ENCODE measurements around the gene NSFL1C. TPM values are rescaled to one million over a fixed set of nuclear protein-coding genes. Genes with fewer than 3 reads are reported as not detected.
"Not testable (repeated sequence)": the region's sequence is repeated elsewhere in the genome, so short reads cannot be mapped to it uniquely, and the experiment has no call there.

NSFL1C gene
- total RNA-seq, 4 donors from 2014 or later: 34.0 to 61.9 (median 57.5) TPM

- DNase-seq (ENCODE audit: low spot score) (no peak), ATAC-seq (ENCODE audit: low FRiP score) (no peak)
- TF ChIP-seq CTCF (IDR thresholded peaks at IDR 0.05): no peak
These were observed 64.5 kb downstream of the NSFL1C start for GRCh38 chr20:1402149-1402548.

DNA sequence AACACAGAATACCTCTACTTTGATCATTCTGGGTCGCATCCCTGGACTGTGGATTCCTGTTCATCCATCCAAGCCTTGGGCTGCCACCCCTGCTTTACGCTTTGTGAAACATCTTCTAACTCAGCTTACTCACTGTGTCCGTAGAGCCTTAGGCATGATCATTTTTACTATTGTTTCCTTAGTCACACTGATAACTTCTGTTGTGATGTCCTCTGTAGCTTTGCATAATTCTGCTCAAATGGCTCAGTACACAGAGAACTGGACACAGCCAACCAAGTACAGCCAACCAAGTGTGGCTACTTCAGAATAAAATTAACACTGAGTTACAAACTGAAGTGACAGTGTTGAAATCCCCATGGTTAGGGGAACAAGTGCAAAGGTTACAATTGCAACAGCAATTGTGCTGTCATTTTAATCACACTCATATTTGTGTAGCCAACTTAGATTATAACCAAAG, 65.2 kb downstream of the NSFL1C start:
- DNase-seq (ENCODE audit: low spot score) (no peak), ATAC-seq (ENCODE audit: low FRiP score) (no peak)
- TF ChIP-seq CTCF (IDR thresholded peaks at IDR 0.05): no peak

- ATAC-seq (ENCODE audit: low FRiP score); DNase-seq (ENCODE audit: low spot score): not testable (repeated sequence)
These were observed 66.8 kb downstream of the NSFL1C start for GRCh38 chr20:1399678-1400366.

GRCh38 chr20:1398185-1398584, 68.5 kb downstream of the NSFL1C start:
- not testable (repeated sequence) for ATAC-seq (ENCODE audit: low FRiP score); DNase-seq (ENCODE audit: low spot score)

DNA sequence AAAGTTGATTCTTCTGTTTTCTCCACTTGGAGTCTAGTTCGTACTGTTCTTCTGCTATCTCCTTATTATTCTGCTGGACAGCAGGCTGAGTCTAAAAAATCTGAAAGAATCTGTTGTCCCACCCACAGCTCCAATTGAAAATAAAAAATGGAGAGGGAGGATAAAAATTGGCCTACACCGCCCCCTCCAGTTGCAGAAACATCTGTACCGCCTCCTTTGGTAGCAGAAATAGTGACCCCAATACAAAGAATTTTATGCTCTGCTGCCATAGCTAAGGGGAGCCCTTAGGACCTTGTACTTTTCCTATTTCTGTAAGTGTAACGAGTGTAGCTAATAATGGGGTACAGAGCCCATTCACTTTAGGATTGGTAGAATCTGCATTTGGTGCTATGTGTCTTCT, 68.9 kb downstream of the NSFL1C start:
- DNase-seq (ENCODE audit: low spot score) (no peak), ATAC-seq (ENCODE audit: low FRiP score) (no peak)
- no peak for TF ChIP-seq CTCF (IDR thresholded peaks at IDR 0.05)

DNA sequence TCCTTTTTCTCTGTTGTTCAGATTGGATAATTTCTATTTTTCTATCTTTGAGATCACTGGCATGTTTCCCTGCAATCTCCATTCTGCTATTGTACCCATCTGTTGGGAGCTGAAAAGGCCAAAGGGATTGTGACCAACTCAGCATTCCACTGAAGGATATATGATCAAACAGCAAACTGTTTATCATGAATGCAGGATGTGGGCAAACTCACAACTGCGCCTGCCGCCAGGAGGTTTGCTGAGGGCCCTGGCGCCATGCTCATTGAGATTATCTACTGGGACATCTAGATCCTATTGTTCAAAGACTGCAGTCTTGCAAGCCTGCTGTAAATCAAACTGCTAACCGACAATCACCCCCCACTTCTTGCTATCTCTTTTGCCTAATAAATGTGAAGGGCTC, 69.9 kb downstream of the NSFL1C start:
- no peak for ATAC-seq (ENCODE audit: low FRiP score)
- TF ChIP-seq CTCF (IDR thresholded peaks at IDR 0.05): no peak
- no peak for DNase-seq (ENCODE audit: low spot score)

GRCh38 chr20:1396264-1396663, 70.4 kb downstream of the NSFL1C start:
- ATAC-seq (ENCODE audit: low FRiP score) (no peak), DNase-seq (ENCODE audit: low spot score) (no peak)
- no peak for TF ChIP-seq CTCF (IDR thresholded peaks at IDR 0.05)

DNA sequence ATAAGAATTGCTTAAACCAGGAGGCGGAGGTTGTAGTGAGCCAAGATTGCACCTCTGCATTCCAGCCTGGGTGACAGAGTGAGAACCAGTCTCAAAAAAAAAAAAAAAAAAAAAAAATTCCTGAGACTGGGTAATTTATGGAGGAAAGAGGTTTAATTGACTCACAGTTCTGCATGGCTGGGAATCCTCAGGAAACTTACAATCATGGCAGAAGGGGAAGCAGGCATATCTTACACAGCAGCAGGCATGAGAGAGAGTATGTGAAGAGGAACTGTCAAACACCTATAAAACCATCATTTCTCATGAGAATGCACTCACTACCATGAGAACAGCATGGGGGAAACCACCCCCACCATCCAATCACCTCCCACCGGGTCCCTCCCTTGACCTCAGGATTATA, 72.0 kb downstream of the NSFL1C start:
- ATAC-seq (ENCODE audit: low FRiP score) (no peak), DNase-seq (ENCODE audit: low spot score) (no peak)

More for the DNA sequence above, 72.0 kb downstream of the NSFL1C start:
- no peak for TF ChIP-seq CTCF (IDR thresholded peaks at IDR 0.05)
